HG03354 (cell line): Measurements from ENCODE around the gene AGAP1.
"Not testable (repeated sequence)": the region's sequence is repeated elsewhere in the genome, so short reads cannot be mapped to it uniquely, and the experiment has no call there.

ENCODE experiments used
- ATAC-seq: cut with Tn5 transposase; IDR thresholded peaks from one replicate; pipeline ENCODE4 v1.9.1; 2021; ENCODE audit warnings: mild to moderate bottlenecking; ENCODE audit not compliant: unreplicated experiment, poor library complexity, severe bottlenecking

The AGAP1 gene

DNA sequence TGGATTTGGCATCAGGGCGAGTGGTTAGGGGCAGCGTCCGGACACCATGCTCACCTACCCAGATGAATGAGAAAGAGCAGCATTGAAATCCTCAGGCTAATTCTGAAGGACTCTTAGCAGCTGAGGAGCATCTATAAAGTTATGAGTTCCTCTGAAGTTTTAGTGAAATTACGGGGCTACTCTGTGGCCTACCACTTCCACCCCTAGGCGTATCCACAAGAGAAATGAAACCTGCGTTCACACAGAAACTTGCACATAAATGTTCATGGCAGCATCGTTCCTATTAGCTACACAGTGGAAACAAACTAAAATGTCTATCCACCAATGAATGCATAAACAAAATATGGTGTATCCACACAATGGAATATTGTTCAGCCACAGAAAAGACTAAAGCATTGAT, 576.4 kb downstream of the AGAP1 start:
- ATAC-seq = no peak

DNA sequence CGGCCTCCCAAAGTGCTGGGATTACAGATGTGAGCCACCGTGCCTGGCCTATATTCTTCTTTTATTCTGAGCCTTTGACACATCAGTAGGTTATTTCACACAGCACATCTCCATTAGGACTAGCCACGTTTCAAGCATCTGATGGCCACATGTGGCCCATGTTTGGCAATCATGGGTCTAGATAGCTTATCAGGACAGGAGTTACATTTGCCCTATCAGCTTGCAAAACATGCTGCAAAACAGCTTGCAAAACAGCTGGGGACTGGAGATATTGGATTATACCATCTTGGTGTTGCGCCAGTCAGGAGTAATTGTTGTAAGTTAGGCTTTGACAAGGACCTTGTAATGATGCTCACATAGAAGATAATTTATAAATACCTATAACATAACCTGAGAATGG, 579.4 kb downstream of the AGAP1 start:
- no peak for ATAC-seq

DNA sequence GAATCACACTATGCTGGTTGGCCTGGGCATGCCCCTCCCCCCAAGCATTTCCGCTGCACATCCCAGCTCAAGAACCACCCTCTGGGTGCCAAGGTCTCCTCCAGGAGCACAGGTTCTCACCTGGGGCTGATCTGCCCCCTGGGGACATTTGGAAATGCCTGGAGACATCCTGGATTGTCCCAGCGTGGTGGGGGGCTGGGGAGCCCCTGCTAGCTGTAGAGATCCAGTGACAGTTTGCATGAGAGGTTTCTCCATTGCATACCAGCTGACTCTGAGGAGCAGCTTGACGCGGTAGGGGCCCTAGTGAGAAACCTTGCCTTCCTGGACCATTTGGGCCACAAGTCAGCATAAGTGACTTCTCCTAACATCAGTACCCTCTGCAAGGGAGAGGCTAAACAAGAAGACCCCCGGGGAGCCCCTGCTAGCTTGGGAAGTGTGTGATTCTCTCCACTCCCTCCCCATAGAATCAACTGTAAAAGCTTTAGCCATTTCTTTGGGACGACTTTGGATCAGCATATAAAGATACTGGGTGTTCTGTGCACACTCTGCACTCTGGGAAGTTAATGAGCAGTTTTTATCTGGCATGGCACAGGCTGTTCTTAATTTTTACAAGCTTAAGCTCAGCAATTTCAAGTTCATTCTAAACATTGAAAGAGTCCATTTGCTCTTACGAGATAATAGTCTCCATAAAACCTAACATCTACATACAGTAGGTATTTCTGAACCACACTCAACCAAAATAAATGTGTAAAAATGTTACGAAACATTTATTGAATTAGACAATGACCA, 580.2 kb downstream of the AGAP1 start:
- no peak for ATAC-seq

DNA sequence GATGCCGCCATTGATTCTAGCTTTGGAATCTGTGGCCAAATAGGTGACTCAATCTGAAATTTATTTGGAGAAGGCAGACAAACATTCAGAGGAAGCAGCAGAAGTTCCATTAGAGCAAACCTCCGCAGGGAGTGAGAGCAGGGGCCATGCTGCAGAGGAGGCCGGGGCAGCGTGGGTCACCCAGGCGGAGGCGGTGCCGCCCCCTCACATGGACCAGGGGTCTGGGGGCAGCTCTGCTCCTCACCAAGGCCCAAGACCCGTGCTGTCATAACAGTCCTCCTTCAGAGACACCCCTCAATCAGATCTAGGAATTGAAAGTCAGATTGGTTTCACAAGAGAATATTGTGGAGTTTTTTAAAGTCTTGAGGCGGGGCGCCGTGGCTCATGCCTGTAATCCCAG, 582.0 kb downstream of the AGAP1 start:
- ATAC-seq = no peak

DNA sequence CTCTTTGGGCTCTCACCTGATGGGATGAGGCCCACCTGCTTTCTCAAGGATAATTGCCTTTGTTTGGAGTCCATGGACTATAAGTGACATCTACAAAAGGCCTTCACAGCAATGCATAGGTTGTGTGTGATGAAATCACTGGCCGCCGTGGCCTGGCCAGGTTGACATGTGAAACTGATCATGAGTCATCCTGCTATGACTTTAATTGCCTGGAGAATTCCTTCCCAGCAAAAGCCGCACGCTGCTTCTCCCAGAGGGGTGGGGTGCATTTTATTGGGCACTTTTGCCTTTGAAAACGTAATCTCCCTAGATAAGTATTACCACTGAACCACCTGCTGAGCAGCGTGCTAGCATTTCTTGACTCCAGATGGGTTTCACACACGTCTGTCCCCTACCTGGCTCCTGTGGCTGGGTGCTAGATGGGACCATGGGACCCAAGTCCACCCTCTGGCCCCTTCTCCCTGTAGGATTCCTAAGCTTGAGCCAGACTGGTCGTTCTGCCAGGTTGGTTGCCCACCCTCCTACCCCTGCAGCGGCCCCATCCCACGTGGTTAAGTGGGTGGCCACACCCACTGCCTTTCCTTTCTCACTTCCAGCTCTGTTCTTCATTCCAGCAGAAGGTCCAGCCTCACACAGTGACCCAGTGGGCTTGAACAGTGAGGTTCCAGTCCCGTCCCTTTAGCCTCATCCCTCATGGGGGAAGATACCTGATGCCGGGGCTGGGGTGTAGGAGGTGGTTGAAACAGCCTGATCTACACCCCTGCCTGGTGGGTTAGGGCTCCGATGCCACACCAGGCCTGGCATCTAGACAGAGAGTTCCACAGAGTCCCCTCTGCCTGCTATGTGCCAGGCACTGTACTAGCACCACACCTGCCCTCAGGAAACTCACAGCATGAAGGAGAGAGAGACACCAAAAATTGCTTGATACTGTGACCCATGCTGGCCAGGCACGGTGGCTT, 584.7 kb downstream of the AGAP1 start:
- no peak for ATAC-seq

DNA sequence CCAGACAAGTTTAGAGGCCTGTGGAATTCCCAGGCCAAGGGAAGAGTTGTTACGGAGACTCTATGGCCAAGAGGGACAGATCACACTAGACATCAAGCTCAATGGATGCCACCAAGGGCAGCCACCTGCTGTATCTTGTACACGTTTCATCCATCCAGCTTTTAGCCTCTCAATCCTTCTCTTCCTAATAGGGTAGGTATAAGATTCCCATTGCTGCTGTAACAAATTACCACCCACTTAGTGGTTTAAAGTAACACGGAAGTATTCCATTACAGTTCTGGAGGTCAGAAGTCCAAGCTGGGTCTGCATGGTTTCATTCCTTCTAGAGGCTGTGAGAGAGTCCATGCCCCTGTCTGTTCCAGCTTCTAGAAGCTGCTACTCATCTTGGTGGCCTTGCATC, 586.6 kb downstream of the AGAP1 start:
- ATAC-seq = no peak

DNA sequence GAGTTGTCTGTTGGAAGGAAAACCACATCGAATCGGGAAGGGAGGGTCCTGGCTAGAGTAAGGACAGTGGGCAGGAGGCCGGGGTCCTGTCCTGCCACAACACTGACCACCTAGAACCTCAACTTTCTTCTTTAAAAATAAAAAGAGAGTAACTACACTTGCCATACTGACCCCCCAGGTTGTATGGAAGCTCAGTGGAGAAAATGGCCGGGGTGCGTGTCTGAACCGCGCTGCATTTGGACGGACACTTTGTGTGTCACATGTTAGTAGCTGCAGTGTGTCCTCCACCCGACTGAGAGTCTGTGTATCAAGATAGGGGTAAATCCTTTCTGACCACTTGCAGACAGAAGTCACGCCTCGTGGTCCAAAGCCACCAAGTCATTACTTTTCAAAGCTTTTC, 587.3 kb downstream of the AGAP1 start:
- no peak for ATAC-seq

DNA sequence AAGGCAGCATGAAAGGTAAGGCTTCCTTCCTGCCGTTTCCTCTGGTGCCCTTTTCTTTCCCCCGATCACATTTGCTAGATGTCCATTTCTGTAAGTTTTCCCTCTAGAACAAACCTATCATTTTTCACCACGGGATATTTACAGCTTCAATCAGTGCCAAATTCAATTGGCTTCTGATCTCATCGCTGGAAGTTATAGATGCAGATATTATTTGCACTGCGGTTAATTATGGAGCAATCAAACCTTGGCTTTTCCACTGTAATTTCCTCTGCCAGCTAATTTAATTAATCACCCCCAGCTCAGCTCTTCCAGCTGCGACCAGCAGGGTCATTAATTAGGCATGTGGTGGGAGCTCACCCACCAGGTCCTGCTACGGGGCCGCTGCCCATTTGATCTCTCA, 588.2 kb downstream of the AGAP1 start:
- no peak for ATAC-seq

DNA sequence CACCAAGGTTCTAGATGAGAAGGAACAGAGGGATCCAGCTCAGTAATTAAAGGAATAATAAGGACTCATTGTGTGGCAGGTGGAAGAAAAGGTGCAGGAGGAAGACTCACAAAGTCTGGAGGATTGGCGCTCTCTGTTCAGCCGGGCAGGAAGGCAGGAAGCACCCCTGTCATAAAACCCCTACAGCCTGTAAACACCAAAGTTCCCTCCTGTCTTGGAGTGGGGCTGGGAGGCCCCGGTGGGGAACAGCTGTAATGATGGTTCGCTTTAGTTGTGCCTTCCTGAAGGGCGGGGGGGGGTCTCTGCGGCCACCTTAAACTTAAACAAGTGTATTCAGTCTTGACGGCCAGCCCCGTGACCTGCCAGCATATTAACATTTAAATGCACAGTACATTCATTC, 590.1 kb downstream of the AGAP1 start:
- ATAC-seq = no peak

DNA sequence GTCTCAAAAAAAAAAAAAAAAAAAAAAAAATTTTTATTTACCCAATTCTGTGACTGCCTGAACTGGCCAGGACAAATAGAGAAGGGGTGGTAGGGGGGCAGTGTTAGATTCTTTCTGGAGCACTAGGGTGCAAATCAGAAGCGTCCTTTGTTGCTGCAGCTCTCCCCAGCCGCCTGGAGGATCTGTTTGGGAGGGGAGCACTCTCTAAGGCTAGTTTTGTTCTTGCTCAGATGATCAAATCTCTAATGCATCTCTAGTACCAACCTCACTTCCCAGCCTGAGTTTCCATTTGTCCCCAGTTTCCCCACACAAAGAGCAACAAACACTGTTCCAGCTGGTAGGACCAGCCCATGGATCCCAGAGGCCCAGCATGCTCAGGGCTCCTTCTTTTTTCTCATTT, 591.4 kb downstream of the AGAP1 start:
- ATAC-seq = no peak

DNA sequence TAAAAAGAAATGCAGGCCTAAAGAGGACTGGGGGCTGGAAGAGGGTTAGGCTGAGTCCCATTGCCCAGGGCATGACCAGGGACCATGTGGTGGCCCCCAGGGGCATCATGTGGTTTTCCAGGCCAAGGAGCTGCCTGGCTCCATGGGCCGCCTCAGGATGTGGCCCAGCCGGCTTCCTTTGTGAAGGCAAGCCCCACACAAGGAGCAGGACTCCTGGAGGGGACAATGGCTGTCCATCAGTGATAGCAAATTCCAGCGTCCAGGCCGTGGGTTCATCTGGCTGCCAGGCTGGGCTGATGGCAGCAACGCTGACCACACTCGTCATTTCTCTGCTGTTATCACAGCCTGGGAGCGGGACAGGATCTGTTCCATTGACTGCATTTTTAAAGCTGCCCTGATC, 591.8 kb downstream of the AGAP1 start:
- no peak for ATAC-seq

DNA sequence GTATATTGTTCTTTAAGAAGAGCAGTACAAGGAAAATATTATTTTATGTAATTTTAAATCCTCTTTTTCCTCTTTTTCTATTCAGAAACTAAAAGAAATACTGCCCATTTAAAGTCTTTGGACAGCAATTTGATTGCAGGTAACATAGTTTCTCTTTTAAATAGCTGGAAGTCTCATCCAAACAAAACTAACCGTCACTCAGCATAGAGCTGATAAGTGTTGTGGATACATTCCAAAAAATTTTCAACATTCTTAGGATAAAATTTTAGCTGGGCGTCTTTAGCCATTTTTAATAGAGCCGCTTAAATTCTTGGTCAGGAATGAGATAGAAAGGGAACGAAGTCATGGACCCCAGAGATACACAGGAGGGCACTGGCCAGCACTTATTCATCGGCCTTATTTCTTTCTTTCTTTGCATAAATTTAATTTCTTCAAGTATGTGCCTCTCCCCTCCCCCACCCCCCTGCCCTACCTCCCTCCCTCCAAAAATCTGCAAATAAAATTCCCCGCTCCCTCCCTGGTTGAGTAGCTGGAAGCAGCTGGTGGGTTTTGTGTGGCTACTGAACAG, 592.6 kb downstream of the AGAP1 start:
- ATAC-seq = no peak

DNA sequence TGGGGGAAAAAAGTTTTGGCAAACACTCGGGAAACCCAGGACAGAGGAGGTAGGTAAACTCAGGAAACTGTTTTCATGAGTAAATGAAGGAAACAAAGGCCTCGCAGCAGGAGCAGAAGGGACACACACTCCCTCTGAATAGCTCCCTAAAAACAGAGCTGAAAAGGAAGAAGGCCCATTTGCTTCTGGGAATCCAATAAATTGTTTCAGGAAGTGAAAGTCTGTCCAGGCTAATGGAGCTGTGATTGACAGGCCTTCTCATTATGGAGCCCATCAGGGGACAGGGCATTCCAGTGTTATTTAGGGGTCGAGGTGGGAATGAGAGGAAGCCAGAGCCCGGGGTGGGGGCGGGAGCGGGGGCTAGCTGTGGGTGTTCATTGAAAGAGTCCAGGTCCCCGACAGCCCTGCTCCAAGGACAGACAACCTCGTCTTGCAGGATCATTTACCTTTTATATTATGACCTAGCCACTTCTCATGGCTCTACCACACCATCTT, 593.2 kb downstream of the AGAP1 start:
- ATAC-seq = no peak

DNA sequence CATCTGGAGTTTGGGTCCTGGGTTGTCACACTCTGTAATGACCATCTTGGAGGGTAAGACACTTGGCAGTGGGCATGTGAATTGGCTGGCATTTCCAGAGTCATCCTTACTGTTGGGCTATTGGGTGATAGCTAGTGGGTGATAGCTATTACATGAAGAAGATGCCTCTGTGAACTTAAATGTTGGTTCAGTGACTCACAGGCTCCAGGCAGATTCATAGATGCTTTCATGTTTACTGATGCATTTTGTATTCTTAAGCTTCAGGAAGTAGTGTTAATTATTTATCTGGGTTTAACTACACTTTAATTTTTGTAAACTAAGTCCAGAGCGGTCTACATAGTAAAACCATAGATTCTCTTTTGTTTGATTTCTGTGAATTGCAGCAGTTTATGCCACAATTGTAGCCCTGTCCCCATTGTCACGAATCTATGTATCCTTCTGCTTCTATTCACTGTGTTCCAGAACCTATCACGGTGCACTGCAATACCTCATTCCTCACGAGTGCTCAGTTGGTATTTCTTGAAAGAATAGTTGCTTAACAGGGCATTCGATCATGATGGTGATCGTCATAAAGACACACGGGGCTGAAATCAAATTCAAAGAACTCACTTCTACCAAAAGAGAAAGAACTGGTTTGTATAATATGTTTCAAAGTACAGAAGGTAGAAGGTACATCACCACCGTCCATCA, 594.7 kb downstream of the AGAP1 start:
- no peak for ATAC-seq

DNA sequence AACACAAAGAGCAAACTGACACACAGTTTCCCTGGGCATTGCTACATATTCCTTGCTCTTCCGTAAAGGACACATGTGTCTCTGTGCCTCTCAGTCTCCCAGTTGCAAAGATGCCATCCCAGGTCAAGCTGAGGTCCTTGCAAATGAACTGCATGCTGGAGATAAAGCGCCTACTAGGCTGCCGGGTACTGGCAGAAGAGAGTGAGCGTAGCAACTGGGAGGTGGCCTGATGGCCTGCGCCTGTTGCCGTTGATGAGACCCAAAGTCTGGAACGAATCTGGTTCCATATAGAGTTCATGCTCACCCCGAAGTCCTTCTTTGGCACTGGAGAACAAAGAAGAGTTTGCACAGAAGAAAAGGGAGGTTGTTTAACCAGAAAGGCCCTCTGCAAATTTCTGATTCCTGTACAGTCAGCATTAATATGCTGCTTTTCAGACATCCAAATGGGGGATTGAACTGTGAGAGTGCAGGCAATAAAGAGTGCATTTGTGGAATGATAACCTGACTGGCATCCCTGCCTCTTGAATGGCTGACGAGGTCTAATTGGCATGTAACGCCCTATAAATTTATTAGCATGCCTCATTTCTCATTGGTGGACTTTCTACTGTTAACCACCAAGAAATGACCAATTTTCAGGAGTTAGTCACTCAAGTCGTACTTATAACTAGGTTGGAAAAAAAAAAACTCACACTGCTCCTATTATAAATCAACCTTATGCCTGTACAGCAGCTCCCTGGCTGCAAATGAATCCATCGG, 595.6 kb downstream of the AGAP1 start:
- no peak for ATAC-seq

DNA sequence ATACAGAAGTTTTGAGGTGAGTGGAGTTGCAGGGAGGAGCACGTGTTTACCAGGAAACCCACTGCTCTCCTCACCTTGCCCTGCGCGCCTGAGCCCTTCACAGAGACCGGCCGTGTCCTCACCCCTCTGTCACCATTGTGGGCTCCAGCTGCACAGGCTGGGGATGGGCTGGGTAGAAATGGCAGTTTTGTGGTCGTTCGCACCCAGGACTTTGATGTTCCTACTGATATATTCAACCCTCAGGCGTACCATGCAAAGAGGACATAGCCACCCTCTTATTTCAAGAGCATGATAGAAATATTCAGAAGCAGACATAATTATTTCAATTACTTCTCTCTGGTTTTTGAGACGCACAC, 596.2 kb downstream of the AGAP1 start:
- no peak for ATAC-seq

DNA sequence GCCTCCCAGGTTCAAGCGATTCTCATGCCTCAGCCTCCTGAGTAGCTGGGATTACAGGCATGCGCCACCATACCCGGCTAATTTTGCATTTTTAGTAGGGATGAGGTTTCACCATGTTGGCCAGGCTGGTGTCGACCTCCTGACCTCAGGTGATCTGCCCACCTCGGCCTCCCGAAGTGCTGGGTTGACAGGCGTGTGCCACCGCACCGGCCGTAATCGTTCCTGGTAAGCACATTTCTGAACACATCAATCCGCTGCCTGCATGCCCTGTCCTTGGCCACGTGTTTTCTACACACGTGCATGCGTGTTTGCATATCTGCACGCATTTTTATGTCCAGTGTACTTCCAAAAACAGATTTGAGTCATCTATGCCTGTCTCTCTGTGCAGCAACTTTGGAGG, 597.0 kb downstream of the AGAP1 start:
- ATAC-seq = not testable (repeated sequence)

DNA sequence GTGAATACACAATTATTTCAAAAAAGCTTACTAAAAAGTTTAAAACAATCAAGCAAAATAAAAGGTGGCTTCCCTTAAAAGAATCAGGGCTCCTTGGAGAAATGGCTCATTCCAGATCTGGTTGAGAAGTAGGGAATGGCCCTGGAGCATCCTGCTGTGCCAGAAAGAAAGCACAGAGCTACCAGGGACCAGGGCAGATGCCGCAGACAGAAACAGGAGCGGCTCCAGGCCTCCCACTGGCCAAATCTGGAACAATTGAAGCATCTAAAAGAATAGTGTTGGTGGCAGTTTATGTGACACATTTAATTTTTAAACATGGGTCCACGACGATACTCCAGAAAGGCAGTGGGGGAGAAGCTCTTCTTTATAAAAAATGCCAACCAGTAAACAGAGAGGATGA, 598.9 kb downstream of the AGAP1 start:
- no peak for ATAC-seq

DNA sequence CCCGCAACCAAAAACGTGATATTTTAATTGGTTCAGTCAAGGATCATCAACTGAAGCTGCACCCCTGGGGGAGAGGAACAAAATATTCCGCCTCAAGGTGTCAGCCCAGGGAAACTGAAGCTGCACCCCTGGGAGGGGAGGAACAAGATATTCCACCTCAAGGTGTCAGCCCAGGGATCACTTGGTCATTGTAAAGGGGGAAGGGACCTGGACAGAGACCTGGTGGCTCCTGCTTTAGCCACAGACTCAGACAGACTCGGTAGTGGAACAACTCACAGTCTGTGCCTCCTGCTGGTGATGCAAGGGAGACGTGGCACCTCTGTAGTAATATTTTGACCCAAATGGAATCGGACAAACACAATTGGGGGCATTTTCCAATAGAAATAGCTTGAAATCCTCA, 599.3 kb downstream of the AGAP1 start:
- no peak for ATAC-seq
